Panc1 (cell line): ENCODE results near the gene PCDHA9. TPM values are rescaled to one million over a fixed set of nuclear protein-coding genes. Genes with fewer than 3 reads are reported as not detected.
"Not testable (repeated sequence)": the region's sequence is repeated elsewhere in the genome, so short reads cannot be mapped to it uniquely, and the experiment has no call there.

ENCODE experiments used
- ATAC-seq: fragments of 200-7000 bp; cut with Tn5 transposase; 2 replicates; pipeline ENCODE4 v1.9.1; 2020; ENCODE audit warnings: mild to moderate bottlenecking, moderate library complexity
- BruUV-seq: library from RNA; stranded (reverse); fragments of 400-500 nt; replicated peaks from 2 replicates; lab custom pipeline; 2021; lab: Mats Ljungman, UMichigan
- CTCF ChIA-PET: fragments of 300-600 bp; sonication (Branson Sonifier 250); formaldehyde crosslinking; loops from one replicate; lab custom pipeline; 2022; ENCODE audit warnings: antibody characterized with exemption; lab: Charles Lee
- POLR2A ChIA-PET: fragments of 300-600 bp; sonication (Branson Sonifier 250); formaldehyde crosslinking; loops from one replicate; lab custom pipeline; 2022; ENCODE audit warnings: antibody characterized with exemption; lab: Charles Lee
- DNase-seq: peaks from one replicate; pipeline ENCODE4 v3.0.0-alpha.2; 2010; ENCODE audit warnings: low read depth, low spot score
- H3K27ac ChIP-seq: 2 replicates; pipeline ENCODE4 v1.5.1; 2011; ENCODE audit warnings: mild to moderate bottlenecking, low read length, inconsistent platforms
- H3K27me3 ChIP-seq: fragments of 200-500 bp; sonication (Bioruptor generic); 2 replicates; pipeline ENCODE4 v1.6.0; 2014; ENCODE audit warnings: low read length, inconsistent platforms; ENCODE audit not compliant: control insufficient read depth, insufficient read depth
- H3K36me3 ChIP-seq: fragments of 200-500 bp; sonication (Bioruptor generic); 2 replicates; pipeline ENCODE4 v1.5.1; 2014; ENCODE audit warnings: inconsistent platforms, mild to moderate bottlenecking, low read length, moderate library complexity; ENCODE audit not compliant: control insufficient read depth, insufficient read depth
- H3K4me1 ChIP-seq: 2 replicates; pipeline ENCODE4 v1.5.1; 2011; ENCODE audit warnings: inconsistent platforms, mild to moderate bottlenecking, low read length, moderate library complexity; ENCODE audit not compliant: control insufficient read depth, insufficient read depth
- H3K4me3 ChIP-seq, 2 experiments: 2 replicates each; pipeline ENCODE4 v1.5.1; 2011 to 2012; ENCODE audit warnings: low read depth in 2 of 2, low read length in 2 of 2, mild to moderate bottlenecking in 2 of 2, inconsistent platforms in 1 of 2, moderate library complexity in 1 of 2
- H3K9me3 ChIP-seq: fragments of 200-500 bp; sonication (Bioruptor generic); 2 replicates; pipeline ENCODE4 v1.5.1; 2014; ENCODE audit warnings: low read depth, mild to moderate bottlenecking, inconsistent platforms, low read length, moderate library complexity; ENCODE audit not compliant: control insufficient read depth, insufficient read depth
- POLR2AphosphoS5 ChIP-seq: IDR thresholded peaks from 2 replicates; pipeline ENCODE4 v1.6.1; 2012; ENCODE audit warnings: mild to moderate bottlenecking, low read depth, low read length, moderate library complexity
- SIN3A ChIP-seq: IDR thresholded peaks from 2 replicates; pipeline ENCODE4 v1.6.1; 2012; ENCODE audit warnings: low read depth, mild to moderate bottlenecking, low read length, moderate library complexity, borderline replicate concordance; ENCODE audit not compliant: insufficient read depth
- TCF7L2 ChIP-seq: IDR thresholded peaks from 2 replicates; pipeline ENCODE4 v1.6.1; 2011; ENCODE audit warnings: mild to moderate bottlenecking, low read depth, low read length, inconsistent platforms
- in situ Hi-C: cut with HindIII; loops from 2 replicates; pipeline ENCODE4 v1.10.0; 2016; ENCODE audit warnings: low sequenced_read_pairs, low pct_unique_long_range_greater_than_20kb
- intact Hi-C: fragments of 100-400 bp; cut with micrococcal nuclease; formaldehyde crosslinking; loops from one replicate; pipeline ENCODE4 v1.10.0; 2022; ENCODE audit not compliant: unreplicated experiment
- total RNA-seq: library from RNA; stranded (reverse); gene quantifications from one replicate; pipeline ENCODE4 v1.2.1, GENCODE V29; 2021; ENCODE audit not compliant: unreplicated experiment
- TF ChIP-seq, protein P1 (sequence below), 2 experiments: IDR thresholded peaks; 2 replicates each; pipeline ENCODE4 v1.6.1; 2011 to 2012; ENCODE audit warnings: low read depth in 2 of 2, control low read depth in 1 of 2, low read length in 1 of 2, mild to moderate bottlenecking in 1 of 2, moderate library complexity in 1 of 2; ENCODE audit not compliant: insufficient read depth in 1 of 2
- TF ChIP-seq, protein P2 (sequence below): fragments of 450-650 bp; IDR thresholded peaks from 2 replicates; pipeline ENCODE4 v1.5.1; 2017; ENCODE audit warnings: mild to moderate bottlenecking

Gene PCDHA9
- total RNA-seq, 1 experiment from 2014 or later = 0.21 TPM

DNA sequence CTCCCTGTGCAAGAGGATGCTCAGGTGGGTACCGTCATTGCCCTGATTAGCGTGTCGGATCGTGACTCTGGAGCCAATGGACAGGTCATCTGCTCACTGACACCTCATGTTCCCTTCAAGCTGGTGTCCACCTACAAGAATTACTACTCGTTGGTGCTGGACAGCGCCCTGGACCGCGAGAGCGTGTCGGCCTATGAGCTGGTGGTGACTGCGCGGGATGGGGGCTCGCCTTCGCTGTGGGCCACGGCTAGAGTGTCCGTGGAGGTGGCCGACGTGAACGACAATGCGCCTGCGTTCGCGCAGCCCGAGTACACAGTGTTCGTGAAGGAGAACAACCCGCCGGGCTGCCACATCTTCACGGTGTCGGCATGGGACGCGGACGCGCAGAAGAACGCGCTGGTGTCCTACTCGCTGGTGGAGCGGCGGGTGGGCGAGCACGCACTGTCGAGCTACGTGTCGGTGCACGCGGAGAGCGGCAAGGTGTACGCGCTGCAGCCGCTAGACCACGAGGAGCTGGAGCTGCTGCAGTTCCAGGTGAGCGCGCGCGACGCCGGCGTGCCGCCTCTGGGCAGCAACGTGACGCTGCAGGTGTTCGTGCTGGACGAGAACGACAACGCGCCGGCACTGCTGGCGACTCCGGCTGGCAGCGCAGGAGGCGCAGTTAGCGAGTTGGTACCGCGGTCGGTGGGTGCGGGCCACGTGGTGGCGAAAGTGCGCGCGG lies 28.5 kb downstream of the PCDHA9 start:
- BruUV-seq, in situ Hi-C loops, POLR2A ChIA-PET: not testable (repeated sequence)

DNA sequence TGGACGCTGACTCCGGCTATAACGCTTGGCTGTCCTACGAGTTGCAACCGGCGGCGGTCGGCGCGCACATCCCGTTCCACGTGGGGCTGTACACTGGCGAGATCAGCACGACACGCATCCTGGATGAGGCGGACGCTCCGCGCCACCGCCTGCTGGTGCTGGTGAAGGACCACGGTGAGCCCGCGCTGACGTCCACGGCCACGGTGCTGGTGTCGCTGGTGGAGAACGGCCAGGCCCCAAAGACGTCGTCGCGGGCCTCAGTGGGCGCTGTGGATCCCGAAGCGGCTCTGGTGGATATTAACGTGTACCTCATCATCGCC lies 29.0 kb downstream of the PCDHA9 start:
- no peak overlapping the region for H3K27ac ChIP-seq
- no peaks in the 10 kb centered on the region for H3K4me1 ChIP-seq
- BruUV-seq = no TSS peak
- H3K9me3 ChIP-seq = no peaks in the 10 kb centered on the region; the same call in 1 of the 2 replicates
- TF ChIP-seq SIN3A = no peak
- TF ChIP-seq, protein P1, sequence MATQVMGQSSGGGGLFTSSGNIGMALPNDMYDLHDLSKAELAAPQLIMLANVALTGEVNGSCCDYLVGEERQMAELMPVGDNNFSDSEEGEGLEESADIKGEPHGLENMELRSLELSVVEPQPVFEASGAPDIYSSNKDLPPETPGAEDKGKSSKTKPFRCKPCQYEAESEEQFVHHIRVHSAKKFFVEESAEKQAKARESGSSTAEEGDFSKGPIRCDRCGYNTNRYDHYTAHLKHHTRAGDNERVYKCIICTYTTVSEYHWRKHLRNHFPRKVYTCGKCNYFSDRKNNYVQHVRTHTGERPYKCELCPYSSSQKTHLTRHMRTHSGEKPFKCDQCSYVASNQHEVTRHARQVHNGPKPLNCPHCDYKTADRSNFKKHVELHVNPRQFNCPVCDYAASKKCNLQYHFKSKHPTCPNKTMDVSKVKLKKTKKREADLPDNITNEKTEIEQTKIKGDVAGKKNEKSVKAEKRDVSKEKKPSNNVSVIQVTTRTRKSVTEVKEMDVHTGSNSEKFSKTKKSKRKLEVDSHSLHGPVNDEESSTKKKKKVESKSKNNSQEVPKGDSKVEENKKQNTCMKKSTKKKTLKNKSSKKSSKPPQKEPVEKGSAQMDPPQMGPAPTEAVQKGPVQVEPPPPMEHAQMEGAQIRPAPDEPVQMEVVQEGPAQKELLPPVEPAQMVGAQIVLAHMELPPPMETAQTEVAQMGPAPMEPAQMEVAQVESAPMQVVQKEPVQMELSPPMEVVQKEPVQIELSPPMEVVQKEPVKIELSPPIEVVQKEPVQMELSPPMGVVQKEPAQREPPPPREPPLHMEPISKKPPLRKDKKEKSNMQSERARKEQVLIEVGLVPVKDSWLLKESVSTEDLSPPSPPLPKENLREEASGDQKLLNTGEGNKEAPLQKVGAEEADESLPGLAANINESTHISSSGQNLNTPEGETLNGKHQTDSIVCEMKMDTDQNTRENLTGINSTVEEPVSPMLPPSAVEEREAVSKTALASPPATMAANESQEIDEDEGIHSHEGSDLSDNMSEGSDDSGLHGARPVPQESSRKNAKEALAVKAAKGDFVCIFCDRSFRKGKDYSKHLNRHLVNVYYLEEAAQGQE (IDR thresholded peaks at IDR 0.05; ENCODE audit: insufficient read depth in 1 of 2, low read depth in 2 of 2, low read length in 1 of 2) = no peak
- TF ChIP-seq TCF7L2 = no peak
- no peak for TF ChIP-seq POLR2AphosphoS5
- TF ChIP-seq, protein P2, sequence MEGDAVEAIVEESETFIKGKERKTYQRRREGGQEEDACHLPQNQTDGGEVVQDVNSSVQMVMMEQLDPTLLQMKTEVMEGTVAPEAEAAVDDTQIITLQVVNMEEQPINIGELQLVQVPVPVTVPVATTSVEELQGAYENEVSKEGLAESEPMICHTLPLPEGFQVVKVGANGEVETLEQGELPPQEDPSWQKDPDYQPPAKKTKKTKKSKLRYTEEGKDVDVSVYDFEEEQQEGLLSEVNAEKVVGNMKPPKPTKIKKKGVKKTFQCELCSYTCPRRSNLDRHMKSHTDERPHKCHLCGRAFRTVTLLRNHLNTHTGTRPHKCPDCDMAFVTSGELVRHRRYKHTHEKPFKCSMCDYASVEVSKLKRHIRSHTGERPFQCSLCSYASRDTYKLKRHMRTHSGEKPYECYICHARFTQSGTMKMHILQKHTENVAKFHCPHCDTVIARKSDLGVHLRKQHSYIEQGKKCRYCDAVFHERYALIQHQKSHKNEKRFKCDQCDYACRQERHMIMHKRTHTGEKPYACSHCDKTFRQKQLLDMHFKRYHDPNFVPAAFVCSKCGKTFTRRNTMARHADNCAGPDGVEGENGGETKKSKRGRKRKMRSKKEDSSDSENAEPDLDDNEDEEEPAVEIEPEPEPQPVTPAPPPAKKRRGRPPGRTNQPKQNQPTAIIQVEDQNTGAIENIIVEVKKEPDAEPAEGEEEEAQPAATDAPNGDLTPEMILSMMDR = no peak
- intact Hi-C loops (no loop called here), in situ Hi-C loops (no loop called here)
- DNase-seq = no peak
- CTCF ChIA-PET = no interaction called here
- no peak overlapping the region for H3K4me3 ChIP-seq
- no peaks in the 10 kb centered on the region for H3K36me3 ChIP-seq
- no peak for ATAC-seq
- POLR2A ChIA-PET = no interaction called here
- H3K27me3 ChIP-seq = no peaks in the 10 kb centered on the region

More for the DNA sequence above, 28.5 kb downstream of the PCDHA9 start:
- H3K4me1 ChIP-seq, H3K27me3 ChIP-seq, H3K36me3 ChIP-seq, DNase-seq, H3K9me3 ChIP-seq, H3K27ac ChIP-seq, intact Hi-C loops, ATAC-seq, H3K4me3 ChIP-seq: not testable (repeated sequence)
- TF ChIP-seq, protein P1 (IDR thresholded peaks at IDR 0.05; ENCODE audit: insufficient read depth in 1 of 2, low read depth in 2 of 2, low read length in 1 of 2) = peak in 1 of 2 experiments; percentile 40; a peak in 1 of 4 replicates
- CTCF ChIA-PET = interaction anchor here (1.8 kb wide), 1 partner anchor 163 kb away, joined by 15 read pairs; no protein-coding TSS in a partner anchor
